K562 (cell line): Measurements from ENCODE around the gene TLE6. TPM values are rescaled to one million over a fixed set of nuclear protein-coding genes. Genes with fewer than 3 reads are reported as not detected.

ENCODE experiments used
- MIER1 ChIP-seq: fragments of 450-650 bp; IDR thresholded peaks from 2 replicates; pipeline ENCODE4 v1.6.1; 2016; ENCODE audit warnings: antibody characterized with exemption, mild to moderate bottlenecking, low read depth
- NRF1 ChIP-seq, 2 experiments: fragments of 450-650 bp; IDR thresholded peaks in 1 of 2; conservative IDR thresholded peaks in 1 of 2; 2 replicates each; pipeline ENCODE4 v1.6.1; 2014; ENCODE audit warnings: mild to moderate bottlenecking in 2 of 2
- RB1 ChIP-seq: fragments of 450-650 bp; IDR thresholded peaks from 2 replicates; pipeline ENCODE4 v1.6.1; 2017; ENCODE audit warnings: low read depth, mild to moderate bottlenecking
- XRCC4 ChIP-seq: IDR thresholded peaks from one replicate; pipeline ENCODE4 v1.6.1; 2011; ENCODE audit not compliant: insufficient read depth, insufficient read length; ENCODE audit errors: extremely low read depth
- polyA plus RNA-seq, 8 experiments: library from polyadenylated mRNA; depleted of rRNA in 4 of 8; stranded (reverse) in 5 of 8; unstranded in 3 of 8; fragments of >200 nt; fragmentation: Nextera tagmentation in 2 of 8; fragmentation: Illumina TruSeq in 1 of 8; extraction: Ambion mirVana in 2 of 8; extraction: Trizol in 1 of 8; gene quantifications; 2 replicates each; pipeline versions ENCODE4 v1.2.1 to v1.2.3, GENCODE V29; 2011 to 2014; ENCODE audit warnings: inconsistent platforms in 1 of 8, missing spikeins in 1 of 8
- total RNA-seq, 7 experiments: library from RNA; depleted of rRNA in 6 of 7; stranded (reverse); fragments of >200 nt in 6 of 7; fragmentation: Illumina TruSeq in 2 of 7; extraction: Trizol in 2 of 7; gene quantifications; 2 replicates each; pipeline versions ENCODE4 v1.2.1 to v1.2.3, GENCODE V29; 2011 to 2021; ENCODE audit warnings: low replicate concordance in 1 of 7
- TF ChIP-seq, protein P1 (sequence below): fragments of 200-800 bp; sonication (Bioruptor generic); IDR thresholded peaks from 2 replicates; pipeline ENCODE4 v1.6.1; 2016; ENCODE audit warnings: missing genetic modification characterization, missing compliant biosample characterization

Gene TLE6
- total and polyA plus RNA-seq, 9 of the 15 experiments (the other 6 are each of a cell fraction or from before 2014, with no cell fraction given): 1.1 to 6.1 (median 2.5) TPM

- 0 out of 2 replicates have a peak, but pooled peaks have one; percentile 15 for TF ChIP-seq RB1
- no peak for TF ChIP-seq XRCC4
- TF ChIP-seq, protein P1, sequence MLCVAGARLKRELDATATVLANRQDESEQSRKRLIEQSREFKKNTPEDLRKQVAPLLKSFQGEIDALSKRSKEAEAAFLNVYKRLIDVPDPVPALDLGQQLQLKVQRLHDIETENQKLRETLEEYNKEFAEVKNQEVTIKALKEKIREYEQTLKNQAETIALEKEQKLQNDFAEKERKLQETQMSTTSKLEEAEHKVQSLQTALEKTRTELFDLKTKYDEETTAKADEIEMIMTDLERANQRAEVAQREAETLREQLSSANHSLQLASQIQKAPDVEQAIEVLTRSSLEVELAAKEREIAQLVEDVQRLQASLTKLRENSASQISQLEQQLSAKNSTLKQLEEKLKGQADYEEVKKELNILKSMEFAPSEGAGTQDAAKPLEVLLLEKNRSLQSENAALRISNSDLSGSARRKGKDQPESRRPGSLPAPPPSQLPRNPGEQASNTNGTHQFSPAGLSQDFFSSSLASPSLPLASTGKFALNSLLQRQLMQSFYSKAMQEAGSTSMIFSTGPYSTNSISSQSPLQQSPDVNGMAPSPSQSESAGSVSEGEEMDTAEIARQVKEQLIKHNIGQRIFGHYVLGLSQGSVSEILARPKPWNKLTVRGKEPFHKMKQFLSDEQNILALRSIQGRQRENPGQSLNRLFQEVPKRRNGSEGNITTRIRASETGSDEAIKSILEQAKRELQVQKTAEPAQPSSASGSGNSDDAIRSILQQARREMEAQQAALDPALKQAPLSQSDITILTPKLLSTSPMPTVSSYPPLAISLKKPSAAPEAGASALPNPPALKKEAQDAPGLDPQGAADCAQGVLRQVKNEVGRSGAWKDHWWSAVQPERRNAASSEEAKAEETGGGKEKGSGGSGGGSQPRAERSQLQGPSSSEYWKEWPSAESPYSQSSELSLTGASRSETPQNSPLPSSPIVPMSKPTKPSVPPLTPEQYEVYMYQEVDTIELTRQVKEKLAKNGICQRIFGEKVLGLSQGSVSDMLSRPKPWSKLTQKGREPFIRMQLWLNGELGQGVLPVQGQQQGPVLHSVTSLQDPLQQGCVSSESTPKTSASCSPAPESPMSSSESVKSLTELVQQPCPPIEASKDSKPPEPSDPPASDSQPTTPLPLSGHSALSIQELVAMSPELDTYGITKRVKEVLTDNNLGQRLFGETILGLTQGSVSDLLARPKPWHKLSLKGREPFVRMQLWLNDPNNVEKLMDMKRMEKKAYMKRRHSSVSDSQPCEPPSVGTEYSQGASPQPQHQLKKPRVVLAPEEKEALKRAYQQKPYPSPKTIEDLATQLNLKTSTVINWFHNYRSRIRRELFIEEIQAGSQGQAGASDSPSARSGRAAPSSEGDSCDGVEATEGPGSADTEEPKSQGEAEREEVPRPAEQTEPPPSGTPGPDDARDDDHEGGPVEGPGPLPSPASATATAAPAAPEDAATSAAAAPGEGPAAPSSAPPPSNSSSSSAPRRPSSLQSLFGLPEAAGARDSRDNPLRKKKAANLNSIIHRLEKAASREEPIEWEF (CRISPR knock-in tag): no peak
- no peak for TF ChIP-seq MIER1
- TF ChIP-seq NRF1 (conservative IDR thresholded peaks at IDR 0.05 in 1 of 2, IDR thresholded peaks at IDR 0.05 in 1 of 2): no peak
Observed at GRCh38 chr19:2983351-2984214, 6.2 kb downstream of the TLE6 start (continued).
